Ishikawa (cell line): ENCODE results near the gene YES1.

Experiments
- EGR1 ChIP-seq: IDR thresholded peaks from 2 replicates; pipeline ENCODE4 v1.6.1; 2012
- EP300 ChIP-seq: IDR thresholded peaks from 2 replicates; pipeline ENCODE4 v1.6.1; 2012; ENCODE audit warnings: borderline replicate concordance
- FOXM1 ChIP-seq: IDR thresholded peaks from 2 replicates; pipeline ENCODE4 v1.6.1; 2012; ENCODE audit warnings: low read depth, borderline replicate concordance
- RAD21 ChIP-seq: IDR thresholded peaks from 2 replicates; pipeline ENCODE4 v1.6.1; 2012; ENCODE audit warnings: low read depth
- TAF1 ChIP-seq: IDR thresholded peaks from 2 replicates; pipeline ENCODE4 v1.6.1; 2012; ENCODE audit warnings: low read depth, mild to moderate bottlenecking
- TCF12 ChIP-seq: IDR thresholded peaks from 2 replicates; pipeline ENCODE4 v1.6.1; 2012; ENCODE audit warnings: low read depth
- YY1 ChIP-seq: IDR thresholded peaks from 2 replicates; pipeline ENCODE4 v1.6.1; 2012; ENCODE audit warnings: low read depth
- TF ChIP-seq, protein P1 (sequence below): IDR thresholded peaks from 2 replicates; pipeline ENCODE4 v1.6.1; 2012
- TF ChIP-seq, protein P2 (sequence below): IDR thresholded peaks from 2 replicates; pipeline ENCODE4 v1.6.1; 2012; ENCODE audit warnings: low read depth, mild to moderate bottlenecking
- TF ChIP-seq, protein P3 (sequence below): IDR thresholded peaks from 2 replicates; pipeline ENCODE4 v1.6.1; 2012

DNA sequence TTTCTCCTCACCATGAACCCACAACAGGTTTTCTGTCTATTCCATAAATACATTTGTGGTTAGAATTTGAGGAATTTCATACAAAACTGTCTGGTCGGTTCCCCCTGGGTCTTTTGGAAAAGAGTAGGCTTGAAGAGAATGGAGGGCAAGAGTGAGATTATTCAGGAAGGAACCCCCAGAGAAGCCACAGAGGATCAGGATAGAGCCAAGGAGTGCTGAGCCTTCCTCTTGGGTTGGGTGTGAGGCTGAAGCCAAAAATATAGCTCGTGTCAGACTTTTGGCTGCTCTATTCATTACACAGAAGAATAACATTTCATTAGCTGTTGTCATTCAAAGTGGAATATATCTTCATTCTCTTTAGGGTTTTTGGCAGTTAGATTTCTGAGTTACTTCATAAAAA is 45.9 kb upstream of the YES1 start:
- TF ChIP-seq, protein P1, sequence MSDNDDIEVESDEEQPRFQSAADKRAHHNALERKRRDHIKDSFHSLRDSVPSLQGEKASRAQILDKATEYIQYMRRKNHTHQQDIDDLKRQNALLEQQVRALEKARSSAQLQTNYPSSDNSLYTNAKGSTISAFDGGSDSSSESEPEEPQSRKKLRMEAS: no peak
- TF ChIP-seq RAD21 (no peak), TAF1 (no peak), FOXM1 (no peak), EP300 (no peak), YY1 (no peak), EGR1 (no peak), TCF12 (no peak)
- TF ChIP-seq, protein P2, sequence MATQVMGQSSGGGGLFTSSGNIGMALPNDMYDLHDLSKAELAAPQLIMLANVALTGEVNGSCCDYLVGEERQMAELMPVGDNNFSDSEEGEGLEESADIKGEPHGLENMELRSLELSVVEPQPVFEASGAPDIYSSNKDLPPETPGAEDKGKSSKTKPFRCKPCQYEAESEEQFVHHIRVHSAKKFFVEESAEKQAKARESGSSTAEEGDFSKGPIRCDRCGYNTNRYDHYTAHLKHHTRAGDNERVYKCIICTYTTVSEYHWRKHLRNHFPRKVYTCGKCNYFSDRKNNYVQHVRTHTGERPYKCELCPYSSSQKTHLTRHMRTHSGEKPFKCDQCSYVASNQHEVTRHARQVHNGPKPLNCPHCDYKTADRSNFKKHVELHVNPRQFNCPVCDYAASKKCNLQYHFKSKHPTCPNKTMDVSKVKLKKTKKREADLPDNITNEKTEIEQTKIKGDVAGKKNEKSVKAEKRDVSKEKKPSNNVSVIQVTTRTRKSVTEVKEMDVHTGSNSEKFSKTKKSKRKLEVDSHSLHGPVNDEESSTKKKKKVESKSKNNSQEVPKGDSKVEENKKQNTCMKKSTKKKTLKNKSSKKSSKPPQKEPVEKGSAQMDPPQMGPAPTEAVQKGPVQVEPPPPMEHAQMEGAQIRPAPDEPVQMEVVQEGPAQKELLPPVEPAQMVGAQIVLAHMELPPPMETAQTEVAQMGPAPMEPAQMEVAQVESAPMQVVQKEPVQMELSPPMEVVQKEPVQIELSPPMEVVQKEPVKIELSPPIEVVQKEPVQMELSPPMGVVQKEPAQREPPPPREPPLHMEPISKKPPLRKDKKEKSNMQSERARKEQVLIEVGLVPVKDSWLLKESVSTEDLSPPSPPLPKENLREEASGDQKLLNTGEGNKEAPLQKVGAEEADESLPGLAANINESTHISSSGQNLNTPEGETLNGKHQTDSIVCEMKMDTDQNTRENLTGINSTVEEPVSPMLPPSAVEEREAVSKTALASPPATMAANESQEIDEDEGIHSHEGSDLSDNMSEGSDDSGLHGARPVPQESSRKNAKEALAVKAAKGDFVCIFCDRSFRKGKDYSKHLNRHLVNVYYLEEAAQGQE: no peak
- TF ChIP-seq, protein P3, sequence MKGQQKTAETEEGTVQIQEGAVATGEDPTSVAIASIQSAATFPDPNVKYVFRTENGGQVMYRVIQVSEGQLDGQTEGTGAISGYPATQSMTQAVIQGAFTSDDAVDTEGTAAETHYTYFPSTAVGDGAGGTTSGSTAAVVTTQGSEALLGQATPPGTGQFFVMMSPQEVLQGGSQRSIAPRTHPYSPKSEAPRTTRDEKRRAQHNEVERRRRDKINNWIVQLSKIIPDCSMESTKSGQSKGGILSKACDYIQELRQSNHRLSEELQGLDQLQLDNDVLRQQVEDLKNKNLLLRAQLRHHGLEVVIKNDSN: no peak
